ENCODE measurements around the gene NEDD8.

Gene NEDD8

GRCh38 chr14:24189059-24189375, 43.1 kb downstream of the NEDD8 start:
- peak overlapping the region; percentile 70 for H3K9ac ChIP-seq (ENCODE audit: low read depth, low read length, poor library complexity, severe bottlenecking)
- H4K20me1 ChIP-seq (ENCODE audit: insufficient read depth, low read length, poor library complexity, severe bottlenecking) = no peaks in the 10 kb centered on the region
- peak overlapping the region; percentile 84 for H3K4me2 ChIP-seq (ENCODE audit: low read depth, low read length, poor library complexity, severe bottlenecking)
- no peaks in the 10 kb centered on the region for H3K9me2 ChIP-seq (replicated peaks; ENCODE audit: low read depth, low read length)
- H3K79me2 ChIP-seq (ENCODE audit: insufficient read depth, low read length) = peaks cover 19% of the 10 kb centered on the region; the same call in 1 of the 2 replicates
- TF ChIP-seq EZH2phosphoT487 (IDR thresholded peaks at IDR 0.05; ENCODE audit: borderline replicate concordance) (no peak), CTCF (conservative IDR thresholded peaks at IDR 0.05; ENCODE audit: low read length) (no peak)
- H3K9me3 ChIP-seq (ENCODE audit: insufficient read depth, low read depth, low read length) = no peaks in the 10 kb centered on the region
- peak overlapping the region; percentile 26; the same call in 1 of the 2 replicates for H2AFZ ChIP-seq (ENCODE audit: low read length)
- H3K4me1 ChIP-seq (ENCODE audit: insufficient read depth, low read length, poor library complexity, severe bottlenecking) = peaks cover 13% of the 10 kb centered on the region
- H3K36me3 ChIP-seq (ENCODE audit: insufficient read depth, low read length) = no peaks in the 10 kb centered on the region; the same call in 1 of the 2 replicates
- no peaks in the 10 kb centered on the region for H3K27me3 ChIP-seq (ENCODE audit: insufficient read depth, low read length, poor library complexity, severe bottlenecking)
- H3F3A ChIP-seq (ENCODE audit: low read depth) = no peaks in the 10 kb centered on the region
- H3K4me3 ChIP-seq (ENCODE audit: low read length, poor library complexity, severe bottlenecking) = peak overlapping the region; percentile 80

GRCh38 chr14:24188251-24189058, 43.7 kb downstream of the NEDD8 start, which contains the start of gene IPO4:
Gene IPO4, minus strand, starts transcription at chr14:24188816. Its CDS starts 29 bp downstream, at chr14:24188787.
- Histone ChIP-seq H3K4me1 (ENCODE audit: insufficient read depth, low read length, poor library complexity, severe bottlenecking) (peaks cover 11% of the 10 kb centered on the region), H2AFZ (ENCODE audit: low read length) (peak within 1 kb of the TSS; percentile 62), H4K20me1 (ENCODE audit: insufficient read depth, low read length, poor library complexity, severe bottlenecking) (no peaks in the 10 kb centered on the region), H3K4me2 (ENCODE audit: low read depth, low read length, poor library complexity, severe bottlenecking) (peak within 1 kb of the TSS; percentile 84), H3K79me2 (ENCODE audit: insufficient read depth, low read length) (peaks cover 17% of the 10 kb centered on the region; the same call in 1 of the 2 replicates), H3K9me2 (replicated peaks; ENCODE audit: low read depth, low read length) (no peaks in the 10 kb centered on the region), H3F3A (ENCODE audit: low read depth) (no peaks in the 10 kb centered on the region), H3K9ac (ENCODE audit: low read depth, low read length, poor library complexity, severe bottlenecking) (peak within 1 kb of the TSS; percentile 70), H3K27me3 (ENCODE audit: insufficient read depth, low read length, poor library complexity, severe bottlenecking) (no peaks in the 10 kb centered on the region), H3K9me3 (ENCODE audit: insufficient read depth, low read depth, low read length) (no peaks in the 10 kb centered on the region), H3K36me3 (ENCODE audit: insufficient read depth, low read length) (no peaks in the 10 kb centered on the region; the same call in 1 of the 2 replicates), H3K4me3 (ENCODE audit: low read length, poor library complexity, severe bottlenecking) (peak within 1 kb of the TSS; percentile 80)
- TF ChIP-seq EZH2phosphoT487 (IDR thresholded peaks at IDR 0.05; ENCODE audit: borderline replicate concordance) (no peak), CTCF (conservative IDR thresholded peaks at IDR 0.05; ENCODE audit: low read length) (no peak)

GRCh38 chr14:24187539-24187915, 44.6 kb downstream of the NEDD8 start:
- Histone ChIP-seq H3K4me3 (ENCODE audit: low read length, poor library complexity, severe bottlenecking) (peak overlapping the region; percentile 80), H3K9me3 (ENCODE audit: insufficient read depth, low read depth, low read length) (no peaks in the 10 kb centered on the region), H3K79me2 (ENCODE audit: insufficient read depth, low read length) (peaks cover 11% of the 10 kb centered on the region; the same call in 1 of the 2 replicates), H3F3A (ENCODE audit: low read depth) (no peaks in the 10 kb centered on the region), H3K36me3 (ENCODE audit: insufficient read depth, low read length) (no peaks in the 10 kb centered on the region; the same call in 1 of the 2 replicates), H3K9me2 (replicated peaks; ENCODE audit: low read depth, low read length) (no peaks in the 10 kb centered on the region), H3K4me1 (ENCODE audit: insufficient read depth, low read length, poor library complexity, severe bottlenecking) (peaks cover 11% of the 10 kb centered on the region), H3K4me2 (ENCODE audit: low read depth, low read length, poor library complexity, severe bottlenecking) (peak overlapping the region; percentile 84), H3K27me3 (ENCODE audit: insufficient read depth, low read length, poor library complexity, severe bottlenecking) (no peaks in the 10 kb centered on the region), H3K9ac (ENCODE audit: low read depth, low read length, poor library complexity, severe bottlenecking) (peak overlapping the region; percentile 70), H2AFZ (ENCODE audit: low read length) (no peak overlapping the region), H4K20me1 (ENCODE audit: insufficient read depth, low read length, poor library complexity, severe bottlenecking) (no peaks in the 10 kb centered on the region)
- TF ChIP-seq CTCF (conservative IDR thresholded peaks at IDR 0.05; ENCODE audit: low read length) (no peak), EZH2phosphoT487 (IDR thresholded peaks at IDR 0.05; ENCODE audit: borderline replicate concordance) (no peak)
